GM19438 (cell line): ENCODE data around the gene CFAP73.
"Not testable (repeated sequence)": the region's sequence is repeated elsewhere in the genome, so short reads cannot be mapped to it uniquely, and the experiment has no call there.

ENCODE experiments used
- ATAC-seq: cut with Tn5 transposase; IDR thresholded peaks from one replicate; pipeline ENCODE4 v1.9.1; 2021; ENCODE audit warnings: low read depth; ENCODE audit not compliant: unreplicated experiment

The CFAP73 gene

DNA sequence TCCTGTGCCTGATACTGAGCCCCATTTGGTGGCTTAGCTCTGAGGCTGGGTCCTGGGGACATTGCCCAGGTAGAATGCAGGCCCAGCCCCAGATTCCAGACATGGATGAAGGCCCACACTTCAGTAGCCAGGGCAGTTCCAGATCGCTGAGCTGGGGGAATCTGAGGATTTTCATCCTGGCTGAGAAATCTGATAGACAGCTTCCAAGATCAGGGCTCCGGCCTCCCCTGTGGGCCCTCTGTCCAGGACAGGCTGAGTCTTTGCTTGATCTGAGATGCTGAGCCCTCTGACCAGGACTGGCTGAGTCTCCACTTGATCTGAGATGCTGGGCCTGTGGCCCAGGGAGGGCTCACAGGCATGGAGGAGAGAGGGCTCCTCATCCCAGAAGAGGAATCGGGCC lies 10.7 kb upstream of the CFAP73 start:
- no peak for ATAC-seq

DNA sequence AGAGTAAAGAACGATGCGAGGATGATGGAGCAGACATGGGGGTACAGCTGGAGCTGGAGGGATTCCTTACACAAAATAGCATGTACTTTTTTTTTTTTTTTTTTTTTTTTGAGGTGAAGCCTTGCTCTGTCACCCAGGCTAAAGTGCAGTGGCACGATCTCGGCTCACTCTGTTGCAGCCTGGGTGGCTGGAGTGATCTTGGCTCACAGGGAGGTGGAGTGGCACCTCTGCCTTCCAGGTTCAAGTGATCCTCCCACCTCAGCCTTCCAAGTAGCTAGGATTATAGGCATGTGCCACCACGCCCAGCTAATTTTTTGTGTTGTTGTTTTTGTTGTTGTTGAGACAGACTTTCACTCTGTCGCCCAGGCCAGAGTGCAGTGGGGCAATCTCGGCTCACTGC lies 8.8 kb upstream of the CFAP73 start:
- ATAC-seq, result no peak

DNA sequence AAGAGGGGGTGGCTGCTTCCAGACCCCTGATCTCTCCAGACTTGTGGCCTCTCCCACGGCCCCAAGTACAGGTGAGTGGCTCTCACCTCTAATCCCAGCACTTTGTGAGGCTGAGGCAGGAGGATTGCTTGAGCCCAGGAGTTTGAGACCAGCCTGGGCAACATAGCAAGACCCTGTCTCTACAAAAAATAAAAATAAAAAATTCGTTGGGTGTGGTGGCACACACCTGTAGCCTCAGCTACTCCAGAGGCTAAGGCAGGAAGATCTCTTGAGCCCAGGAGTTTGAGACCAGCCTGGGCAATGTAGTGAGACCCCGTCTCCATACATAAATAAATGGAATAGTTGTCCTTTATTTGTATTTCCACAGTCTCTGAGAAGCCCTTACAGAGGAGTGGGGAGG lies 7.8 kb upstream of the CFAP73 start:
- not testable (repeated sequence) for ATAC-seq

DNA sequence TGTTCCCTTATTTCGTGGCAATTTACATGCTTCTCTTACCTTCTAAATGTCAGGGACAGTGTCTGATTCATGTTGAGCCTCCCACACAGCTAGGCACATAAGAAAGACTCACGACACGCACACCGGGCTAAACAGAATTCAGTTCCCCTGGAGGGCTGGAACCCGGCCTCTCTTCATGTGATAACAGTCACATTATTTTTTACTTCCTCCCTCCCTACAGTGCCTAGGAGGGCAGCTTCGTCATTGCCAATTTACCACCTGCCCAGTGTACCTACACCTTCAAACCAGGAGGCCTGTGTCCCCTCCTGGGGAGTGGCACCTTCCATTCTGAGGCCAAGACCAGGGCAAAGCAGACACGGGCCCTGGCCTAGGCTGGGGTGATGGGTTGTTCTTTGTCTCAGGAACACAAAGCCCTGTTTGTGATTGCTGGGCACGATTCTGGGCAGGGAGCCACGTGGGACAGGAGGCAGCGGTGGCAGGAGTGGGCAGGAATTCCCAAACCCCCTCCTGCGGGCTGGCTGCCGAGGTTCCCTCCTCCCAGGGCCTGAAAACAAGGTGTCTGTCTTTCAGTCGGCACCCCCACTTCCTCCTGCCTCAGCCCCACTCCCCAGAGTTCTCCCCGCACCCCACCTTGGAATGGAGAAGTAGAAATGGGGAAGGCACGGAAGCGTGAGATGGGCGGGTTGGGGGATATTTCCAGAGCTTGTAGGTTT lies 7.2 kb upstream of the CFAP73 start:
- ATAC-seq, result no peak

DNA sequence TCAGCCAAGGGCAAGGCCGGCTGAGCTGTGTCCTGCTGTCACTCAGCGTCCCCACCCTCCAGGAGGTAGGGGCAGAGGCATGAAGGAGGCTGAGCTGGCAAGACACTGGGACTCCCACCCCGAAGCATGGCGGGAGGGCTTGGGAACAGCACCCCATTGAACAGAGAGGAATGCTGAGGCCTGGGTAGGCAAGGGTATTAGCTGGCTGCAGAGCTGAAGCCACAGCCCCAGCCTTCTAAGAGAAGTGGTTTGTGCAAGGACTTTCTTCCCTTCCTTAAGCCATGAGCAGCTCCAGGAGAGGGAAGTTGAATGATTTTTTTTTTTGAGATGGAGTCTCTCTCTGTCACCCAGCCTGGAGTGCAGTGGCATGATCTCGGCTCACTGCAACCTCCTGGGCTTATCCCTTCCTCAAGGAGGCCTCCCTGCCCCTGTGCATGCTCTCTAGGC lies 6.6 kb upstream of the CFAP73 start:
- ATAC-seq, result no peak

DNA sequence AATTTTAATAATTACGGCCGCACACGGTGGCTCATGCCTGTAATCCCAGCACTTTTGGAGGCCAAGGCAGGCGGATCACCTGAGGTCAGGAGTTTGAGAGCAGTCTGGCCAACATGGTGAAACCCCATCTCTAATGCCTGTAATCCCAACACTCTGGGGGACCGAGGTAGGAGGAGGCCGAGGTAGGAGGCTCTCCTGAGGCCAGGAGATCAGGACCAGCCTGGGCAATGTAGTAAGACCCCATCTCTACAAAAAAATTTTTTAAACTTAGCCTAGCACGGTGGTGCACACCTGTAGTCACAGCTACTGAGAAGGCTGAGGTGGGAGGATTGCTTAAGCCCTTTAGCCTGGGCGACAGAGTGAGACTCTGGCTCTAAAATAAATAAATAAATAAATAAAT lies 5.6 kb upstream of the CFAP73 start:
- ATAC-seq, result no peak

DNA sequence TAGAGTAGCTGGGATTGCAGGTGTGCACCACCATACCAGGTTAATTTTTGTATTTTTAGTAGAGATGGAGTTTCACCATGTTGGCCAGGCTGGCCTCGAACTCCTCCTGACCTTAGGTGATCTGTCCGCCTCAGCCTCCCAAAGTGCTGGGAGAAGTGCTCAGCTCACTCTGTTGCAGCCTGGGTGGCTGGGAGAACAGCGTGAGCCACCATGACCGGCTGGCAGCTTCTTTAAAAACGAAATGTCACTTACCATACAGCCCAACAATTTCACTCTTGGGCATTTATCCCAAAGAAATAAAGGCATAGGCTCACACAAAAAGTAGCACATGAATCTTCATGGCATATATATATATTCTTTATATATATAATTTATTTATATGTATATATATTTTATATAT lies 4.7 kb upstream of the CFAP73 start:
- ATAC-seq, result no peak

DNA sequence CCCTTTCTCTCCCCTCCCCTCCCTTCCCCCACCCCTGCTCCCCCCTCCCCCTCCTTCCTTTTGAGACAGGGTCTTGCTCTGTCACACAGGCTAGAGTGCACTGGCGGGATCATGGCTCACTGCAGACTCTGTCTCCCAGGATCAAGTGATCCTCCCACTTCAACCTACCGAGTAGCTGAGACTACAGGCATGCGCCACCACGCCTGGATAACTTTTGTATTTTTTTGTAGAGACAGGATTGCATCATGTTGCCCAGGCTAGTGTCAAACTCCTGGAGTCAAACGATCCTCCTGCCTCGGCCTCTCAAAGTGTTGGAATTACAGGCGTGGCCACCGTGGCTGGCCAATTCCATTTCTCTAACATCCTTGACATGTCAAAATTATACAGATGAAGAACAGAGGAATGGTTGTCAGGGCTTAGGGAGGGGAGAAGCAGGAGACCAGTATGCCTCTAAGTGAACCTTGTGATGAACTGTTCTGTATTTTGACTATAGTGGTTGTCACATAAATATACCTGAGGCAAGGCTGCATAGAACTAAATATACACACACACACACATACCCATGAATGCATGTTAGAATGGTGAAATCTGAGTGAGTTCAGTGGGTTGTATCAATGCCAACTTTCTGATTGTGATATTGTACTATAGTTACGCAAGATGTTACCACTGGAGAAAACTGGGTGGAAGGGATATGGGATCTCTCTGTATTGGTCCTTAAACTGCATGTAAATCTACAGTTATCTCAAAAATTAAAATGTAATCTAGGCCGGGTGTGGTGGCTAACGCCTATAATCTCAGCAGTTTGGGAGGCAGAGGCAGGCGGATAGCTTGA lies 3.6 kb upstream of the CFAP73 start:
- no peak for ATAC-seq

DNA sequence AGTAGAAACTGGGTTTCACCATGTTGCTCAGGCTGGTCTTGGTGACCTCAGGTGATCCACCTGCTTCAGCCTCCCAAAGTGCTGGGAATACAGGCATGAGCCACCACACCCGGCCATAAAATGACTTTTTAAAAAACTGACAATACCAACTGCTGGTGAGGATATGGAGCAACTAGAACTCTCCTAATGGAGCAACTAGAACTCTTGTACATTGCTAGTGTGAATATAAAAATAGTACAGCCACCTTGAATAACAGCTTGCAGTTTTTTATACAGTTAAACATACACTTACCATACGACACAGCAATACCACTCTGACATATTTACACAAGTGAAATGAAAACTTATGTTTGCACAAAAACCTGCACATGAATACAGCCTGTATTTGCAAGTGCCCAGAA lies 2.5 kb upstream of the CFAP73 start:
- no peak for ATAC-seq

DNA sequence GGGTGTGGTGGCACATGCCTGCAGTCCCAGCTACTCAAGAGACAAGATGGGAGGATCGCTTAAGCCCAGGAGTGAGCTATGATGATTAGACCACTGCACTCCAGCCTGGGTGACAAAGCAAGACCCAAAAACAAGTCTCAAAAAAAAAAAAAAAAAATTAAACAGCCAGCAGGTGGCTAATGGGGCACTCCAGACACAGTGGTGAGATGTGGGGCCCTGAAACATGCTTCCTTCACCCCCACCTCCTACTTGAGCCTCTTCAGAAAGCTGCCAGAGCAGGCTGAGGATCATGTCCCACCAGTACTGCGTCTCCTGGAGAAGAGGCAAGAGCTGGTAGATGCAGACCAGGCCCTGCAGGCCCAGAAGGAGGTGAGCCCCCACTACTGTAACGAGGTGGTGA lies 2.1 kb downstream of the CFAP73 start:
- ATAC-seq, result no peak

DNA sequence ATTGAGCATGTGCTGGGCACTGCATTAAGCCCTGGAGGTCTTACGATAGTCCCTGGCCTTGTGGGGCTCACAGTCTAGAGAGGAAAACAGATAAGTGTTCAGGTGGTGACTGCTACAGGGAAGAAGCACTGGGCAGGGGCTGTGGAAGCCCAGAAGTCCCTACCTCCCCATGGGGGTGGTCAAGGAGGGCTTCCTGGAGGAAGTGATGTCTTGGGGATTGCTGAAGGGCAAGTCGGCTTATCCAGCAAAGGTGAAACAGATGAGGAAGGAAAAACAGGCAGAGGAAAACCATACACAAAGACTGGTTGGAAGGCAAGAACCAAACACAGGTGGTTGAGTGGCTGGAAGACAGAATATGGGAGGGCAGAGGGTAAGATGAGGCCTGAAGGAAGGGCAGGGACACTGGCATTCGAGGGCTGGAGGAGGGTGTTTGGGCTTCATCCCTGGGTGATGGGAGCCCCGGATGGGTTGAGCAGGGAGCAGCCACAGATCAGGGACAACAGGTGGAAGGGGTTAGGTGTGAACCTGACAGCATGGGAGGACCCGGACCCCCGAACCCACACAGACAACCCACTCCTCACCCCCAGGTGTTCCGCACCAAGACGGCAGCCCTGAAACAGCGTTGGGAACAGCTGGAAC lies 2.8 kb downstream of the CFAP73 start:
- no peak for ATAC-seq

DNA sequence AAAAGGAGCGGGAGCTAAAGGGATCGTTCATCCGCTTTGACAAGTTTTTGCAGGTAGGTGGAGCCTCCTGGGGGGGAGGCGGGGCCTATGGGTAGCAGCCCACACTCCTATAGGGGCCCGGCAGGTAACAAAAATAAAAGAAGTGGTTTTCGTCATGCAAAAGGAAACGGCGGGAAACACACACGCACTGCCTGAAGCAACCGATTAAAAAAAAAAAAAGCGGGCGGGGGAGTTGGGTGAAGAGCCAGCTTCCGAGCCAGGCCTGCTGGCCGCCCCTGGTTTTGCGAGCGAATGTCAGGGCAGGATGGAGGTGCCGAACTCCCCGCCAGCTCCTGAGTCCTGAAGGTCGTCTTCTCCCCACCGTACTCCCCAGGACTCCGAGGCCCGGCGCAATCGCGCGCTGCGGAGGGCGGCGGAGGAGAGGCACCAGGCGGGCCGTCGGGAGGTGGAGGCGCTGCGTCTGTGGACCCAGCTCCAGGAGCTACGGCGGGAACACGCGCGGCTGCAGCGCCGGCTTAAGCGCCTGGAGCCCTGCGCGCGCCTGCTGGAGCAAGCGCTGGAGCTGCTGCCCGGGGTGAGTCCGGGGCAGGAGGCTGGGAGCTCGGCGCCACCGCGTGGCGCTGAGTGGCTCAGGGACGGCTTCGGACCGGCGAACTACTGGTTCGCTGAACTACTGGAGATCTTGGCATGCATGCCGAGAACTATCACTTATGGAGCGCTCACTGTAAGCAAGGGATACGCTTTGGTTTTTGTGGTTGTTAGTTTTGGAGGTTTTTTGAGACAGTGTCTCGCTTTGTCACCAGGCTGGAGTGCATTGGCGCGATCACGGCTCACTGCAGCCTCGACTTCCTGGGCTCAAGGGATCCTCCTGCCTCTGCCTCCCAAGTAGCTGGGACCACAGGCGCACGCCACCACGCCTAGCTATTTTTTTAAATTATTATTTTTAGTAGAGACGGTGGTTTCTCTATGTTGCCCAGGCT lies 3.6 kb downstream of the CFAP73 start:
- no peak for ATAC-seq

DNA sequence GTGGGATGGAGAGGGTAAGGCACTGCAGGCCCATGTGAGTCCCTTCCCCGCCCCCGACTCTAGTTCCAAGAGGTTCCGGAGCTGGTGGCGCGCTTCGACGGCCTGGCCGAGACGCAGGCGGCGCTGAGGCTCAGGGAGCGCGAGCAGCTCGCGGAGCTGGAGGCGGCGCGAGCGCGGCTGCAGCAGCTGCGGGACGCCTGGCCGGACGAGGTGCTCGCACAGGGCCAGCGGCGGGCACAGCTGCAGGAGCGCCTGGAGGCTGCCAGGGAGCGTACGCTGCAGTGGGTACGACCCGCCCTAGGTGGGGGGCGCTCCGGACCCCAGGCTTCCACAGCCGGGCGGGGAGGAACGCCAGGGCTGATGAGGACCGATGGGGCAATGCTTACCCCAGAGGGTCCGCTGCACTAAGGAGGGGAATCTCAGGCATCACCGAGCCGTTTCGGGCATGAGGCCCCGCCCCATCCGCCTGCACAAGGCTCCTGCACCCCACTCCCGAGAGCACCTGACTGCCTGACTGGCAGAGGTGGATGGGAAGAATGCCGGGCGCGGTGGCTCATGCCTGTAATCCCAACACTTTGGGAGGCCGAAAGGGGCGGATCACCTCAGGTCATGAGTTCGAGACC lies 4.9 kb downstream of the CFAP73 start:
- ATAC-seq, result no peak

DNA sequence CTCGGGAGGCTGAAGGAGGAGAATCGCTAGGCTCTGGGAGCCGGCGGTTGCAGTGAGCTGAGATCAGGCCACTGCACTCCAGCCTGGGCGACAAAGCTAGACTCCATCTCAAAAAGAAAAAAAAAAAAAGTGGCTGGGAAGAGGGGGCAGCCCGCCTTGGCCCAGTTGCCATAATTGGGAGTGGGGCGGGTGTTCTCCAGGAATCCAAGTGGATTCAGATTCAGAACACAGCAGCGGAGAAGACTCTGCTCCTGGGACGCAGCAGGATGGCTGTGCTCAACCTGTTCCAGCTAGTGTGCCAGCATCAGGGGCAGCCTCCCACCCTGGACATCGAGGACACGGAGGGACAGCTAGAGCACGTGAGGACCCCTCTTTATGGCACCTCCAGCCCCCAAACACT lies 5.5 kb downstream of the CFAP73 start:
- no peak for ATAC-seq

DNA sequence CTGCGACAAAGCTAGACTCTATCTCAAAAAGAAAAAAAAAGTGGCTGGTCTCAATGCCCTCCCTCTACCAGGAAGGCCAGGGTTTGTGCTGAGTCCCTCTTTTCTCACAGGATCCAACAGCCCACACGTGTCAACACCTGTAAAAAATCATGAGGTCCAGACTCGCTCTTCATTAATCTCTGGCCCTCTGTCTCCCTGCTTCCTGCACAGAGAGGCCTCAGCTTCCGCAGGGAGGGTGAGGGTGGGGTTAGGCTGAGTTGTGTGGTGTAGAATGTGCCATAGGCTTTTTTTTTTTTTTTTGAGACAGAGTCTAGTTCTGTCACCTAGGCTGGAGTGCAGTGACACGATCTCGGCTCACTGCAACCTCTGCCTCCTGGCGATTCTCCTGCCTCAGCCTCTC lies 6.1 kb downstream of the CFAP73 start:
- ATAC-seq, result no peak

DNA sequence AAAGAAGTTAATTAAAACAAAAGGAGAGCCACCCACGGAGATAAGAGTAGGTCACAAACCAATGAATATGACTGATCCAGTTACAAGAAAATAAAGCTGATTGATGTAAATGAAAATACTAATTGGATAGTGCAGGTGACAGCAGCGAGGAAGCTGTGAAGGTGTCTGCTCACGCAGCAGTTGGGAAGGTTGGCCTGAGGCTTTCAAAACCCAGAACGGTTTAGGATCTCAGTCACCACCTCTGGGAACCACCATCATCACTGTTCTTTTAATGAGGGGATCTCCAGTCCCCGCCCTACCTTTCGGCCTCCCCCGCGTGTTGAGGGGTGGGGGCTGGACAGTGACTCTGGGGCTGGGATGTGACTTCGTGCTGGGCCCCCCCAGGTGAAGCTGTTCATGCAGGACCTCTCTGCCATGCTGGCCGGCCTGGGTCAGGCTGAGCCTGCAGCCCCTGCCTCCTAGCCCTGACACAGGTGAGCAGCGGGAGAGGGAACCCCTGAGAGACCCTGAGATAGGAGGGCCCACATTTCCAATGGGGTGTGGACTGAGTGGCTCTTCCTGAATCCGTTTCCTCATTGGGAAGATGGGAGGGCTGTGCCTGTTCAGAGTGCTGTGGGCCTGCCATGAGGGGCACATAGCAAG lies 7.8 kb downstream of the CFAP73 start:
- ATAC-seq, result no peak

DNA sequence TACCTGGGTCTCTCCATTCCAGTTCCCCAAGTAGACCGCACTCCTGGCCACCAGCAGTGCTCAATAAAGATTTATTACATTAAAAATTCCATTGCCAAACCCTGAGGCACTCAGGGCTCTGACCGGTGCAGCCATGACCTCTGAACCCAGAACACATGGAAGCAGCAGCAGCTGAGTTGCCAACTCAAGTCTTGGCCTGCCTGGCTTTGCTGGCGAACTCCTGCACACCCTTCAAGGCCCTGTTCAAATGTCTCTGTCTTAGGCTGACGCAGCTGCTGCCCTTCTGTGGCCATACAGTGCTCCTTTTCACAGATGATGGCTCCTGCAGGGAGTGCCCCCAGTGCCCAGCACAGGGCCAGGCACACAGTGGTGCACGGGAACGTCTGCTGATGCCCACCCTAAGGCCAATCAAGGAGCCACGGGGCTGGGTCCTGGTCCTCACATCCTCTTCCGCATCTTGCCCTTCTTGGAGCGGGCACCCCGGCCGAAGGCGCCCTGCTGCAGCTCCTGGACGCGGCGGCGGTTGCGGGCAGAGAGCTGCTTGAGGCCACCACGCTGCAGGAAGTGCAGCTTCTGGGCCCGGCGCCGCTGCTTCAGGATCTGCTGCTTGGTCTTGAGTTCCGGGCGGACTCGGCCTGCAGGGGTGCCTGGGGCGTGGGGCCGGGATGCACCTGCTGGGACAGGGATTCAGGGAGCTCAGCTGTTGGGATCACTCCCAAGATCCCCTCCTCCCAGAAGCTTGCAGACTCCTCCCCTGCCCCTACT lies 9.1 kb downstream of the CFAP73 start:
- no peak for ATAC-seq

DNA sequence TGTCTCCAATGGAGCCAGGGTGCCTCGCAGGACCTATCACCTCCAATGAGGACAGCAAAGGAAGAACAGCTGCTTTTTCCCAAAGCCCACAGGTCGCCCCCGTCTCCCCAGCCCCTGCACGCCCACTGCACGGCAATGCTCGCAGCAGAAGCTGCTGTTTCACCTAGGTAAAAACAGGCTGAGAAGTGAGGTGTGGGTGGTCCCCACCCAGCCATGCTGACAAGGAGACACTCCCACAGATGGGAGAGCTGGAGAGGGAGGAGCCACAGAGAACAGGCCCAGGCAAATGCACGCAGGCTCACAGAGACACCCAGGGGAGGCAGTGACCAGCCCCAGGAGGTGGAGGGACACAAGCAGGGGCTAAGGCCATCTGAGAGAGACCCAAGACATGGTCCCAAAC lies 10.4 kb downstream of the CFAP73 start:
- no peak for ATAC-seq
